ENCODE measurements around the gene SND1.

DNA sequence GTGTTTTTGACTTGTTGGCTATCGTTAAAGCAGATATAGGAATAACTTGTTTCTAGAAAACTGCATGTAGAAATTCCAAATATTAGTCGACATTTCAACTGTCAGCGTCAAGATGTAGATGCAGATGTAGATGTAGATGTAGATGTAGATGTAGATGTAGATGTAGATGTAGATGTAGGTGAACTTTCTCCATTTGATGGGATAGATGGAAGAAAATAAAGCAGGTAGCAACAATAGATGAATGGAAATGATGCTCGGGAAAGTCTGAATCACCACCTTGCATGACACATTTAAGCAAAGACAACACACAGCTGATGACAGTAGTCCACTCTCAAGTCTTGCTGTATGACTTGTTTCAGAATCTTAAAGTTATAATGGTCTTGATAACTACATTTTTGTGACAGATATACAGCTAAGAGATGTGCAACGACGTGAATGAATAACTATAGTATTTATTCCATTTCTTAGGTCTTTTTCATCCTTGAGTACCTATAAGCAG, 53.5 kb downstream of the SND1 start:
- TF ChIP-seq NFIC (IDR thresholded peaks at IDR 0.05) = no peak
- TF ChIP-seq, protein P1, sequence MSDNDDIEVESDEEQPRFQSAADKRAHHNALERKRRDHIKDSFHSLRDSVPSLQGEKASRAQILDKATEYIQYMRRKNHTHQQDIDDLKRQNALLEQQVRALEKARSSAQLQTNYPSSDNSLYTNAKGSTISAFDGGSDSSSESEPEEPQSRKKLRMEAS (IDR thresholded peaks at IDR 0.05) = no peak
- TF ChIP-seq YY1 (IDR thresholded peaks at IDR 0.05; ENCODE audit: low read depth) = no peak
- no peak for TF ChIP-seq CEBPB (IDR thresholded peaks at IDR 0.05)
- no peak for TF ChIP-seq TEAD4 (IDR thresholded peaks at IDR 0.05)
- no peak for TF ChIP-seq TAF1 (IDR thresholded peaks at IDR 0.05; ENCODE audit: low read depth)
- no peak for TF ChIP-seq EP300 (IDR thresholded peaks at IDR 0.05; ENCODE audit: borderline replicate concordance)
- TF ChIP-seq CREB1 (IDR thresholded peaks at IDR 0.05; ENCODE audit: low read depth) = no peak
- TF ChIP-seq RAD21 (IDR thresholded peaks at IDR 0.05; ENCODE audit: low read depth) = no peak
- TF ChIP-seq, protein P2, sequence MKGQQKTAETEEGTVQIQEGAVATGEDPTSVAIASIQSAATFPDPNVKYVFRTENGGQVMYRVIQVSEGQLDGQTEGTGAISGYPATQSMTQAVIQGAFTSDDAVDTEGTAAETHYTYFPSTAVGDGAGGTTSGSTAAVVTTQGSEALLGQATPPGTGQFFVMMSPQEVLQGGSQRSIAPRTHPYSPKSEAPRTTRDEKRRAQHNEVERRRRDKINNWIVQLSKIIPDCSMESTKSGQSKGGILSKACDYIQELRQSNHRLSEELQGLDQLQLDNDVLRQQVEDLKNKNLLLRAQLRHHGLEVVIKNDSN (IDR thresholded peaks at IDR 0.05) = no peak

All from Ishikawa (cell line).